ENCODE results near the gene C9orf72.
"Not testable (repeated sequence)": the region's sequence is repeated elsewhere in the genome, so short reads cannot be mapped to it uniquely, and the experiment has no call there.

The C9orf72 gene

DNA sequence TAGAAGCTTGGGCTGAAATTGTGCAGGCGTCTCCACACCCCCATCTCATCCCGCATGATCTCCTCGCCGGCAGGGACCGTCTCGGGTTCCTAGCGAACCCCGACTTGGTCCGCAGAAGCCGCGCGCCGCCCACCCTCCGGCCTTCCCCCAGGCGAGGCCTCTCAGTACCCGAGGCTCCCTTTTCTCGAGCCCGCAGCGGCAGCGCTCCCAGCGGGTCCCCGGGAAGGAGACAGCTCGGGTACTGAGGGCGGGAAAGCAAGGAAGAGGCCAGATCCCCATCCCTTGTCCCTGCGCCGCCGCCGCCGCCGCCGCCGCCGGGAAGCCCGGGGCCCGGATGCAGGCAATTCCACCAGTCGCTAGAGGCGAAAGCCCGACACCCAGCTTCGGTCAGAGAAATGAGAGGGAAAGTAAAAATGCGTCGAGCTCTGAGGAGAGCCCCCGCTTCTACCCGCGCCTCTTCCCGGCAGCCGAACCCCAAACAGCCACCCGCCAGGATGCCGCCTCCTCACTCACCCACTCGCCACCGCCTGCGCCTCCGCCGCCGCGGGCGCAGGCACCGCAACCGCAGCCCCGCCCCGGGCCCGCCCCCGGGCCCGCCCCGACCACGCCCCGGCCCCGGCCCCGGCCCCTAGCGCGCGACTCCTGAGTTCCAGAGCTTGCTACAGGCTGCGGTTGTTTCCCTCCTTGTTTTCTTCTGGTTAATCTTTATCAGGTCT lies at the start of gene C9orf72:
C9orf72 (minus strand) TSS at position 564 of the 716 bp plus-strand sequence. CDS start 6,361 bp downstream, outside the sequence.
- peak; percentile 93 for DNase-seq

DNA sequence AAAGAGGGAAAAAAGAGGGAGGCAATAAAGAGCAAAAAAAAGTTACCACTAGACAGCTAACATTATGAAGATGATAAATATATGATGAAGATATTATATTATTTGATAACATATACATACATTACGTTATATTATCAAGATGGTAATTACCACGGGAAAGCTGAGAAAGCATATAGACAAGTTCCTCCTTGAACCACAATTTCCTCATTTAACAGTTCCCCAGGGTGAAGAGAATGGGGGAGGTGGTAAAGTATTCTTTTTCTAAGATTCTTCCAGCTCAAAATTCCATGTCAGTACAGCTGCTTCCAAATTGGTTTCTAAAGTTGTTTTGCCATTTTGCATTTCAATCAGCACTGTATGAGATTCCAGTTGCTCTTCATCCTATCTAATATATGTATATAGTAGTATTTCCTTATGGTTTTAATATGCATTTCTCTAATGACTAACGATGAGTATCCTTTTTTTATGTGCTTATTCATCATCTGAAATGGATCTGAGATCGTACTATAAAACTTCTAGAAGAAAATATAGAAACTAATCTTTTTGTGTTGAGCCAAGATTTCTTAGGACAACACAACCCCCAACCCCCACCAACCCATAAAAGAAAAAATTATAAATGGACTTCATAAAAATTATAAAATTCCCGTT lies 49.5 kb upstream of the C9orf72 start:
- no peak for DNase-seq

- no peak for DNase-seq
These were observed 46.5 kb upstream of the C9orf72 start for GRCh38 chr9:27619743-27620142.

DNA sequence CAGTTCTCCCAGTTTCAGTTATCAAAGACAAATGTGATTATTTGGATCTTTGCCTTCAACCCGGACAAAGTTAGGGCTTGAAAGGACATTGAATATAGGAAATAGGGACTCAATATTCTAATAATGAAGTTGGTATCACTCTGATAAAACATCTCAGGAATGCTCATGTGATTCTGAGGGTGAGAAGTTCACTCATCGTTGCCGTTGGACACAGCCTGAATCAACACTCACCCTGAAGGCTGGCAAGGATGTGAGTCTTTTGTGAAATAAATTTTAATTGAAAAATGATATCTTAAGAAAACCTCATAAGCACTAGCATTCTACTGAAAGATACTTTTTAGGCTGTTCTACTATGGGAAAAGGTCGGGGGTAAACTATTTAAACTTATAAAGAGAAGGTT lies 44.8 kb upstream of the C9orf72 start:
- DNase-seq: no peak

- DNase-seq: no peak
These were observed 41.3 kb upstream of the C9orf72 start for GRCh38 chr9:27614551-27614950.

DNA sequence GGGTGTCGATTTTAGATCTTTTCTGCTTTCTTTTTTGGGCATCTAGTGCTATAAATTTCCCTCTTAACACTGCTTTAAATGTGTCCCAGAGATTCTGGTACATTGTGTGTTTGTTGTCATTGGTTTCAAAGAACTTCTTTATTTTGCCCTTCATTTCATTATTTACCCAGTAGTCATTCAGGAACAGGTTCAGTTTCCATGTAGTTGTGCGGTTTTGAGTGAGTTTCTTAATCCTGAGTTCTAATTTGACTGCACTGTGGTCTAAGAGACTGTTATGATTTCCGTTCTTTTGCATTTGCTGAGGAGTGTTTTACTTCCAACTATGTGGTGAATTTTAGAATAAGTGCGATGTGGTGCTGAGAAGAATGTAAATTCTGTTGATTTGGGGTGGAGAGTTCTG lies 38.8 kb upstream of the C9orf72 start:
- DNase-seq: not testable (repeated sequence)

GRCh38 chr9:27610622-27611021 lies 37.3 kb upstream of the C9orf72 start:
- no peak for DNase-seq

DNA sequence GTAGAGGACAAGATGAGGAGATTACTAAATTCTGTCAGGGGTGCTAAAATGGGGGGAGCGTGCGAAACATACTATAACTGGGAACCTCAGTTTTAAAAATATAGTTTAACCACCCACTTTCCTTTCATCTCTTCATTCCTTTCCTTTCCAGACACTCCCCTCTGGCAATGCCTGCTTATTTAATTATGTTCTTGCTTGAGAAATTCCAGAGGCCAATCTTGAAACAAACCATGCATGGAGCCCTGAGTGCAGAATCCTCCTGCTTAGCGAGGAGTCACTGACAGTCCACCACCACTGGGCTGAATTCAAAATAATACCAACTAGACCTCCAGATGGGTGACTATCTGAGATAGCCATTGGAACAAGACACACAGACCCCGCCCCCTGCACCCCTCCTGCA lies 29.7 kb upstream of the C9orf72 start:
- DNase-seq: no peak

DNA sequence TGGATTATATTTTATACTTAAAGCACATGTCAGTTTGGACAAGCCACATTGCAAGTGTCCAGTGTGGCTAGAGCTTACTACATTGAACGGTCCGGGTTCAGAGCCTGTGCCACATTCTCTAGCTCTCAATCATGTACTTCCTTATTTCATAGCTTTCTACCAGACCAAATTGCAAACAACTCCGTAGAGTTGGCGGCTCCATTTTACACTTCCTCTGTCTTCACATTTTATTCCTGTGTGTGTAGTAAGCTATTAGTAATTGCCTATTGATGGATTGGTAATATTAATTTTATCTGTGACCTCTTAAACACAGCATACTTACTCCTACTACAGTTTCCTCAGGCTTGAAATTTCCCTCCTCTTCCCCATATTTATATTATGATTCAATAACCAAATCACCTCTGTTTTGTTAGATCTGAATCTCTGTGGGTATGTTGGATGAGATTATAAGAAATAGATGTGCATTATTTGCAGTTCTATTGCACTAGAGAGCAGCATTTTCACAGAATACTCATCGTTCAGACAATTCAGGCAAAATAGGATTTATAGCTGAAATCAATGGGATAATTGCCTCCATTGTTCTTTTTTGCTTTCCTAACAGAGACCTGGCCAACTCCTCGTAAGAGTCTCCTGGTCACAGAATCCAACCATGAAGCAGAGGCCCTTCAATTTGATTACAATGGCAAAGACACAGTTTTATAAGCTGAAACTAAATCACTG lies 29.0 kb upstream of the C9orf72 start:
- DNase-seq: no peak

DNA sequence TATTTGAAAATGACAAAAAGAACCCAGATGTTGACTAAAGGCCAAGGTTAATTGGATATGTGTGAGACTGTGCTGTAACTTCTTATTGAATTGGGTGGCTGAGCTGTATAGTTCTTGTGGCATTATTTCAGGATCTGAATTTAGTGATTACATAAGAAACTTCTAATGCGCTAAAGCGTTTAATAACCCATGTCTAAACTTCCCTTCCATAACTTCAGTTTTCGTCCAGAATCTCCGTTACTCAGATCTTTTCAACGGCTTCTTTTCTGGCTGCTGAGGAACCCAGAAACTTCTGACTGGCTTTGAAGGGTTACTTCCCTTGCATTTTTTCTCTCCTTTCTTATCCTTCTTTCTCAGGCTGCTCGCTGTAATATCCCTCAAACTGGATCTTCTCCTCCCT lies 28.1 kb upstream of the C9orf72 start:
- no peak for DNase-seq

GRCh38 chr9:27600256-27600655 lies 27.0 kb upstream of the C9orf72 start:
- no peak for DNase-seq

GRCh38 chr9:27599870-27600238 lies 26.6 kb upstream of the C9orf72 start:
- DNase-seq: no peak

DNA sequence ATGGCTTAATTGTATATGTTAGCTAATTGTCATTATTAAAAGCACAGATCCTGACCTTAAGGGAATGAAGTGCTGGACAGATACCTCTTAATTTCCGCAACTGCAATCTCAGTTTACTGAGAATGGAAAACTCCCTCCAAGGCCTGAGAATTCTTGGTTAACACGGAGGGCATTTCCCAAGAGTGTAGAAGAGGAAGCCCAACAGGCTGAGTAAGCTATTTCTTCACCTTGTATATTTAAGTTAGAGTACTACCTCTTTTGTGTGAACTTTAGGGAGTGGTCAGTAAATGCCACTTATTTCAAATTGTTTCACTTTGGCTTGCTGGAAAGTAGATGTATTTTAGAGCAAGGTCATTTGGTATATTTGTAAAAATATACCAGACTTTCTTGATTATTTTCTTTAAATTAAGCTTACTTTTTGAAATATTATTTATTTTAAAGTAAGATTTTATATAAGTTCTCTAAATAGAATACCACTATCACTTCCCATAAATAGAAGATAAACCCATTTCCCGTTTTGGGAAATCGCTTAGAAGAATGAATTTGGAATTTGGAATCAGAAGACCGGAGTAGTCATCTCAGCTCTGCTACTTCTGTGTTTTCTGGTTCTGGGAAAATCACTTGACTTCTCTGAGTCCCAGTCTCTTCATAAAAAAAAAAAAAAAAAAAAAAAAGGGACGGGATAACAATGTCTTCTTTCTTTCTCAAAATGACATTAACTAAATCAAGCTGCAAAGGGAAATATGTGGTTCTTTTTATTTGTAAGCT lies 26.0 kb upstream of the C9orf72 start:
- DNase-seq: no peak

- no peak for DNase-seq
These were observed 22.5 kb upstream of the C9orf72 start for GRCh38 chr9:27595733-27596132.

- no peak for DNase-seq
These were observed 18.4 kb upstream of the C9orf72 start for GRCh38 chr9:27591672-27592071.

GRCh38 chr9:27591093-27591492 lies 17.8 kb upstream of the C9orf72 start:
- no peak for DNase-seq

DNA sequence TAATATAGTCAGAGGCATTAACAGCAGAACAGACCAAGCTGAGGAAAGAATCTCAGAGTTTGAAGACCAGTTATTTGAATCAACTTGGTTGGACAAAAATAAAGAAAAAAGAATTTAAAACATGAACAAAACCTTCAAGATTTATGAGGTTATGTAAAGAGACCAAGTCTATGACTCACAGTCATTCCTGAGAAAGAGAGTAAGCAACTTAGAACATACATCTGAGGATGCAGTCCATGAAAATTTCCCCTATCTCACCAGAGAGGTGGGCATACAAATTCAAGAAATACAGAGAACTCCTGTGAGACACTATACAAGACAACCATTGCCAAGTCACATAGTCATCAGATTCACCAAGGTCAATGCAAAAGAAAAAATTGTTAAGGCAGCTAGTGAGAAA lies 17.4 kb upstream of the C9orf72 start:
- no peak for DNase-seq

- DNase-seq: no peak
These were observed 16.2 kb upstream of the C9orf72 start for GRCh38 chr9:27589462-27589861.

GRCh38 chr9:27586304-27586703 lies 13.0 kb upstream of the C9orf72 start:
- DNase-seq: no peak

- no peak for DNase-seq
These were observed 11.7 kb upstream of the C9orf72 start for GRCh38 chr9:27584931-27585330.

- no peak for DNase-seq
These were observed 9.5 kb upstream of the C9orf72 start for GRCh38 chr9:27582794-27583193.

GRCh38 chr9:27581826-27582225 lies 8.5 kb upstream of the C9orf72 start:
- no peak for DNase-seq

Measured in CD4-positive, alpha-beta T cell treated with Interleukin-21 for 1 hour (primary cell).